GM12891 (cell line): ENCODE data around the gene CPNE5.

Experiments used
- DNase-seq: peaks from one replicate; pipeline ENCODE4 v3.0.0; 2011; ENCODE audit warnings: low spot score; ENCODE audit not compliant: insufficient read length
- FAIRE-seq: peaks from 2 replicates; lab custom pipeline; 2011; peaks lifted over from hg19 to GRCh38; lab: Jason Lieb, UNC
- PAX5 ChIP-seq: IDR thresholded peaks from 2 replicates; pipeline ENCODE4 v1.6.1; 2011; ENCODE audit warnings: low read length, moderate library complexity, mild to moderate bottlenecking; ENCODE audit not compliant: insufficient read depth, severe bottlenecking
- POLR2A ChIP-seq: IDR thresholded peaks from 2 replicates; pipeline ENCODE4 v1.6.1; 2011; ENCODE audit warnings: low read depth, low read length, control low read depth
- POLR2AphosphoS5 ChIP-seq: IDR thresholded peaks from 2 replicates; pipeline ENCODE4 v1.6.1; 2011; ENCODE audit warnings: low read depth, low read length, control low read depth
- POU2F2 ChIP-seq: IDR thresholded peaks from 2 replicates; pipeline ENCODE4 v1.6.1; 2011; ENCODE audit warnings: low read depth, mild to moderate bottlenecking, control low read depth, low read length, moderate library complexity
- SPI1 ChIP-seq: IDR thresholded peaks from 2 replicates; pipeline ENCODE4 v1.6.1; 2011; ENCODE audit warnings: low read depth, low read length, control low read depth
- TAF1 ChIP-seq: IDR thresholded peaks from 2 replicates; pipeline ENCODE4 v1.6.1; 2011; ENCODE audit warnings: low read depth, low read length, control low read depth

Gene CPNE5

GRCh38 chr6:36757206-36757605, 82.0 kb downstream of the CPNE5 start:
- no peak for DNase-seq
- peak; percentile 90 for FAIRE-seq
- peak; percentile 36; the same call in 1 of the 2 replicates for TF ChIP-seq SPI1
- TF ChIP-seq POLR2AphosphoS5, result no peak
- no peak for TF ChIP-seq POLR2A
- no peak for TF ChIP-seq POU2F2
- no peak for TF ChIP-seq PAX5
- TF ChIP-seq TAF1, result no peak

- TF ChIP-seq POLR2AphosphoS5 (no peak), PAX5 (no peak), SPI1 (no peak), POLR2A (no peak), POU2F2 (no peak), TAF1 (no peak)
- DNase-seq (no peak), FAIRE-seq (peak; percentile 80)
These were observed 82.5 kb downstream of the CPNE5 start for GRCh38 chr6:36756786-36757185.

DNA sequence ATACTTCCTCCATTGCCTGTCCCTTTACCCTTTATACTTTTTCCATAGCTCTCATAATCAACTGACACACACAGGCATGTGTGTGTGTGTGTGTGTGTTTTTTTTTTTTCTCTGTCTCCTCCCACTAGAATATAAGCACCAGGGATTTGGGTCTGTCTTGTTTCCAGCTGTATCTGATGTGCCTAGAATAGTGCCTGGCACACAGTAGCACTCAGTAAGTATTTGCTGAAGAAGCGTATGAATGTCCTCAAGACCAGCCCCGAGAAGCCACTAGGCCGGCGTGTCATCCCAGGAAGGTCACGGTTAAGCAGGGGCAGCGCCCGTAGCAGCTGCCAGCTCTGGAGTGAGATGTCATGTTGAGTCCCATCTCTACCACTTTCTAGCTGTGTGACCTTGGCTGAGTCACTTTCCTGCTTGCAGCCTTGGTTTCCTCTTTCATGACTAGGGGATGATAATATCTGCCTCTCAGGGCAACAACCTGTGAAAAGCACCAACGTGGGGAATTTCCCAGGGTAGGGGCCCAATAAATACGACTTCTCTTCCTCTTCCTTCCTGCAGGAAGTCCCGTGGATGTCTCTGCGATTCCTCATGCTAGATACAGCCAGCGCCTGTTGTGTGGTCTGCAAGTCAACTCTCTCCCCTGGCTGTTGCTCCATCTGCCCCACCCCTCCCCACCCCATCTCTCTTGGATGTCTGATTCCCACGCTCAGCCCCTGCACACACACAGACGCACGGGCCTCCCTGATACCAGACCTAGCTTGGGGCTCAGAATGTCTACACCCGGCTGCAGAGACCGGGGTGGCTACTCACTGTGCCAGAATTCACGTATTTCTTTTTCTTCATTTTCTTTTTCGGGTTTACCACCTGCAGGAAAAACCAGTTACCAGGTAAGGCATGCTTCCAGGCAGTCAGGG, 83.6 kb downstream of the CPNE5 start:
- DNase-seq (no peak), FAIRE-seq (peak; percentile 93)

GRCh38 chr6:36754582-36755434, 84.4 kb downstream of the CPNE5 start:
- TF ChIP-seq PAX5, result no peak
- TF ChIP-seq SPI1, result no peak
- TF ChIP-seq POLR2A, result no peak
- no peak for TF ChIP-seq POLR2AphosphoS5
- TF ChIP-seq TAF1, result no peak
- TF ChIP-seq POU2F2, result no peak
- FAIRE-seq (peak; percentile 33), DNase-seq (no peak)

More for the DNA sequence above, 83.6 kb downstream of the CPNE5 start:
- TF ChIP-seq TAF1 (no peak), POU2F2 (no peak), POLR2AphosphoS5 (no peak), SPI1 (peak; percentile 58; the same call in 1 of the 2 replicates), PAX5 (peak; percentile 21), POLR2A (0 out of 2 replicates have a peak, but pooled peaks have one; percentile 28)

GRCh38 chr6:36753671-36754405, 85.4 kb downstream of the CPNE5 start:
- no peak for FAIRE-seq
- DNase-seq, result no peak
- TF ChIP-seq PAX5 (no peak), TAF1 (no peak), POU2F2 (no peak), POLR2A (no peak), POLR2AphosphoS5 (no peak), SPI1 (no peak)

- TF ChIP-seq SPI1 (peak; percentile 91), TAF1 (no peak), POU2F2 (no peak), PAX5 (peak; percentile 44), POLR2AphosphoS5 (no peak)
- DNase-seq (no peak), FAIRE-seq (peak; percentile 95)
These were observed 86.2 kb downstream of the CPNE5 start for GRCh38 chr6:36752886-36753506.

- FAIRE-seq, result no peak
These were observed 86.9 kb downstream of the CPNE5 start for GRCh38 chr6:36752187-36752885.

DNA sequence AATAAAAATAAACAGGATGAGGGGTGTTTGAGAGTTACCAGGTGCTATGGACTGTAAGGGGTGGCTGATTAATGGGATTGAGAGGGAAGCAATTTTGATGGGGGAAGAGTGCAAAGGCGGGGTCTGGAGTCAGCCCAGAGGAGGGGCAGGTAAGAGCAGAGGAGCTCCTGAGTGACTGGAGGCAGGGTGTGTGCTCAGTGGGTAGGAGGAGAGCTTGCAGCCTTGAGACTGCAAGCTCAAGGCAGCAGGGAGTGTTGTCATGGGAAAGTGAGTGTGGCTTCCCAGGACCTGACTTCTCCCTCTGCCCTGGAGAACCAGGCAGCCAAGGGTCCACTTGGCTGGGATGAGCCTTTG, 87.4 kb downstream of the CPNE5 start:
- DNase-seq, result no peak
- FAIRE-seq, result peak; percentile 38
- TF ChIP-seq POLR2AphosphoS5, result no peak
- TF ChIP-seq POU2F2, result no peak
- TF ChIP-seq POLR2A, result no peak
- no peak for TF ChIP-seq SPI1
- no peak for TF ChIP-seq PAX5
- TF ChIP-seq TAF1, result no peak

More at GRCh38 chr6:36752187-36752885, 86.9 kb downstream of the CPNE5 start:
- no peak for DNase-seq
- TF ChIP-seq TAF1 (no peak), PAX5 (no peak), SPI1 (no peak), POLR2A (no peak), POLR2AphosphoS5 (no peak), POU2F2 (no peak)
